OCI-LY3 (cell line): ENCODE results near the gene SRRM4.

ENCODE experiments used
- H2AFZ ChIP-seq: fragments of 200-600, 300-600 bp; shearing (Covaris generic); 2 replicates; pipeline ENCODE4 v1.6.0; 2014; ENCODE audit warnings: antibody characterized with exemption, low read depth, low read length
- H3K27ac ChIP-seq: fragments of 200-600, 300-600 bp; sonication (generic); 2 replicates; pipeline ENCODE4 v1.5.1; 2014; ENCODE audit warnings: mild to moderate bottlenecking, low read length, moderate library complexity, mixed read lengths
- H3K27me3 ChIP-seq: fragments of 200-600, 300-600 bp; sonication (generic); 2 replicates; pipeline ENCODE4 v1.6.1; 2014; ENCODE audit warnings: low read depth, low read length, mixed read lengths
- H3K36me3 ChIP-seq: fragments of 200-600, 300-600 bp; sonication (generic); replicated peaks from 2 replicates; pipeline ENCODE3; 2014; ENCODE audit warnings: low read depth, low read length, mixed read lengths
- H3K4me1 ChIP-seq: fragments of 300-600, 200-600 bp; sonication (generic); 2 replicates; pipeline ENCODE4 v1.6.1; 2014; ENCODE audit warnings: low read length, mixed read lengths
- H3K4me2 ChIP-seq: fragments of 200-600, 300-600 bp; sonication (generic); 2 replicates; pipeline ENCODE4 v1.6.1; 2014; ENCODE audit warnings: low read length, mixed read lengths
- H3K4me3 ChIP-seq: fragments of 300-600, 200-600 bp; sonication (generic); 2 replicates; pipeline ENCODE4 v1.5.1; 2014; ENCODE audit warnings: antibody characterized with exemption, mild to moderate bottlenecking, low read length, moderate library complexity
- H3K79me2 ChIP-seq: fragments of 300-600, 200-600 bp; shearing (Covaris generic); 2 replicates; pipeline ENCODE4 v1.6.1; 2014; ENCODE audit warnings: mild to moderate bottlenecking, low read length, mixed read lengths
- H3K9ac ChIP-seq: fragments of 300-600, 200-600 bp; shearing (Covaris generic); 2 replicates; pipeline ENCODE4 v1.6.0; 2014; ENCODE audit warnings: mild to moderate bottlenecking, low read length, moderate library complexity
- H3K9me3 ChIP-seq: fragments of 200-600, 300-600 bp; shearing (Covaris generic); 2 replicates; pipeline ENCODE4 v1.6.1; 2014; ENCODE audit warnings: low read length, mixed read lengths; ENCODE audit not compliant: insufficient read depth
- H4K20me1 ChIP-seq: fragments of 200-600, 300-600 bp; sonication (generic); 2 replicates; pipeline ENCODE4 v1.6.1; 2016; ENCODE audit warnings: low read length, mixed read lengths; ENCODE audit not compliant: insufficient read depth
- CTCF ChIP-seq: fragments of 200-600, 300-600 bp; sonication (generic); IDR thresholded peaks from 2 replicates; pipeline ENCODE4 v1.5.1; 2014; ENCODE audit warnings: antibody characterized with exemption, low read length, low read depth
- EZH2phosphoT487 ChIP-seq: fragments of 200-600 bp; shearing (Covaris generic); IDR thresholded peaks from 2 replicates; pipeline ENCODE4 v1.6.1; 2018; ENCODE audit warnings: antibody characterized with exemption, mixed run types, low read depth

Gene SRRM4

GRCh38 chr12:119055977-119056376 is 74.6 kb downstream of the SRRM4 start:
- no peak overlapping the region for H3K4me2 ChIP-seq
- H3K27ac ChIP-seq = no peak overlapping the region
- no peak overlapping the region for H2AFZ ChIP-seq
- H3K79me2 ChIP-seq = no peaks in the 10 kb centered on the region
- no peaks in the 10 kb centered on the region for H3K4me1 ChIP-seq
- H3K4me3 ChIP-seq = no peak overlapping the region
- no peak overlapping the region for H3K9ac ChIP-seq
- TF ChIP-seq EZH2phosphoT487 (no peak), CTCF (no peak)
- H3K27me3 ChIP-seq = no peaks in the 10 kb centered on the region
- no peaks in the 10 kb centered on the region for H3K36me3 ChIP-seq
- 0 out of 2 replicates have a peak, but pooled peaks cover 4% of the 10 kb centered on the region for H4K20me1 ChIP-seq
- no peaks in the 10 kb centered on the region for H3K9me3 ChIP-seq

- H3K4me2 ChIP-seq = no peak overlapping the region
- H3K27me3 ChIP-seq = no peaks in the 10 kb centered on the region
- H2AFZ ChIP-seq = no peak overlapping the region
- TF ChIP-seq EZH2phosphoT487 = no peak
- no peak for TF ChIP-seq CTCF
- H3K27ac ChIP-seq = no peak overlapping the region
- H3K36me3 ChIP-seq = no peaks in the 10 kb centered on the region
- no peak overlapping the region for H3K4me3 ChIP-seq
- no peak overlapping the region for H3K9ac ChIP-seq
- 0 out of 2 replicates have a peak, but pooled peaks cover 4% of the 10 kb centered on the region for H4K20me1 ChIP-seq
- H3K4me1 ChIP-seq = no peaks in the 10 kb centered on the region
- H3K9me3 ChIP-seq = no peaks in the 10 kb centered on the region
- no peaks in the 10 kb centered on the region for H3K79me2 ChIP-seq
These were observed 79.8 kb downstream of the SRRM4 start for GRCh38 chr12:119060847-119061796.

- TF ChIP-seq CTCF (no peak), EZH2phosphoT487 (no peak)
- Histone ChIP-seq H3K36me3 (no peaks in the 10 kb centered on the region), H3K4me1 (no peaks in the 10 kb centered on the region), H2AFZ (no peak overlapping the region), H3K27me3 (no peaks in the 10 kb centered on the region), H3K9me3 (no peaks in the 10 kb centered on the region), H3K27ac (no peak overlapping the region), H3K4me3 (no peak overlapping the region), H3K79me2 (no peaks in the 10 kb centered on the region), H3K4me2 (no peak overlapping the region), H4K20me1 (no peaks in the 10 kb centered on the region), H3K9ac (no peak overlapping the region)
These were observed 87.0 kb downstream of the SRRM4 start for GRCh38 chr12:119068129-119068856.

GRCh38 chr12:119069147-119069642 is 87.9 kb downstream of the SRRM4 start:
- TF ChIP-seq EZH2phosphoT487 = no peak
- no peak for TF ChIP-seq CTCF

More at GRCh38 chr12:119069147-119069642, 87.9 kb downstream of the SRRM4 start:
- no peaks in the 10 kb centered on the region for H3K9me3 ChIP-seq
- no peak overlapping the region for H3K27ac ChIP-seq
- H4K20me1 ChIP-seq = no peaks in the 10 kb centered on the region
- no peak overlapping the region for H3K9ac ChIP-seq
- no peaks in the 10 kb centered on the region for H3K27me3 ChIP-seq
- H3K4me2 ChIP-seq = no peak overlapping the region
- no peak overlapping the region for H3K4me3 ChIP-seq
- no peaks in the 10 kb centered on the region for H3K79me2 ChIP-seq
- H3K4me1 ChIP-seq = no peaks in the 10 kb centered on the region
- no peak overlapping the region for H2AFZ ChIP-seq
- no peaks in the 10 kb centered on the region for H3K36me3 ChIP-seq
